Measurements from ENCODE around the gene SEC24A.

- no peak for TF ChIP-seq CTCF (IDR thresholded peaks at IDR 0.05; ENCODE audit: low read length)
- TF ChIP-seq EZH2phosphoT487 (IDR thresholded peaks at IDR 0.05; ENCODE audit: low read length): no peak
- no peak for TF ChIP-seq EZH2 (optimal IDR thresholded peaks at IDR 0.05; ENCODE audit: low read depth, low read length)
Observed at GRCh38 chr5:134772461-134773125, 124.0 kb downstream of the SEC24A start.

All from MM.1S (cell line).